B cell (primary cell): ENCODE data around the gene PNPLA1.

Source experiments
- EZH2 ChIP-seq: IDR thresholded peaks from 2 replicates; pipeline ENCODE4 v1.6.1; 2012; ENCODE audit warnings: borderline replicate concordance, low read depth, mild to moderate bottlenecking, moderate library complexity, low read length; ENCODE audit not compliant: insufficient read depth, poor library complexity, severe bottlenecking
- TF ChIP-seq, protein P1 (sequence below): fragments of 200-600 bp; IDR thresholded peaks from one replicate; pipeline ENCODE4 v1.8.0; 2022; ENCODE audit warnings: antibody characterized with exemption, mild to moderate bottlenecking

GRCh38 chr6:36247693-36248092, 22.2 kb upstream of the PNPLA1 start:
- TF ChIP-seq, protein P1, sequence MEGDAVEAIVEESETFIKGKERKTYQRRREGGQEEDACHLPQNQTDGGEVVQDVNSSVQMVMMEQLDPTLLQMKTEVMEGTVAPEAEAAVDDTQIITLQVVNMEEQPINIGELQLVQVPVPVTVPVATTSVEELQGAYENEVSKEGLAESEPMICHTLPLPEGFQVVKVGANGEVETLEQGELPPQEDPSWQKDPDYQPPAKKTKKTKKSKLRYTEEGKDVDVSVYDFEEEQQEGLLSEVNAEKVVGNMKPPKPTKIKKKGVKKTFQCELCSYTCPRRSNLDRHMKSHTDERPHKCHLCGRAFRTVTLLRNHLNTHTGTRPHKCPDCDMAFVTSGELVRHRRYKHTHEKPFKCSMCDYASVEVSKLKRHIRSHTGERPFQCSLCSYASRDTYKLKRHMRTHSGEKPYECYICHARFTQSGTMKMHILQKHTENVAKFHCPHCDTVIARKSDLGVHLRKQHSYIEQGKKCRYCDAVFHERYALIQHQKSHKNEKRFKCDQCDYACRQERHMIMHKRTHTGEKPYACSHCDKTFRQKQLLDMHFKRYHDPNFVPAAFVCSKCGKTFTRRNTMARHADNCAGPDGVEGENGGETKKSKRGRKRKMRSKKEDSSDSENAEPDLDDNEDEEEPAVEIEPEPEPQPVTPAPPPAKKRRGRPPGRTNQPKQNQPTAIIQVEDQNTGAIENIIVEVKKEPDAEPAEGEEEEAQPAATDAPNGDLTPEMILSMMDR: no peak
- no peak for TF ChIP-seq EZH2
